ENCODE data around the gene NSD2. TPM values are rescaled to one million over a fixed set of nuclear protein-coding genes. Genes with fewer than 3 reads are reported as not detected.

Gene NSD2
- total RNA-seq, 1 experiment from 2014 or later = 69.0 TPM

- ChIA-PET CTCF (no interaction called here), POLR2A (ENCODE audit: unreplicated experiment) (no interaction called here)
Observed at GRCh38 chr4:1978741-1979476, 107.7 kb downstream of the NSD2 start.

GRCh38 chr4:1979477-1980196 lies 108.4 kb downstream of the NSD2 start:
- Histone ChIP-seq H3K27me3 (ENCODE audit: low read length) (no peaks in the 10 kb centered on the region), H3K4me3 (ENCODE audit: low read length) (no peak overlapping the region), H3K9me2 (replicated peaks; ENCODE audit: low read length) (no peaks in the 10 kb centered on the region), H3K9me3 (ENCODE audit: low read length) (no peaks in the 10 kb centered on the region), H3F3A (ENCODE audit: low read length, unreplicated experiment) (no peaks in the 10 kb centered on the region), H3K79me2 (ENCODE audit: low read length) (no peaks in the 10 kb centered on the region), H3K9ac (ENCODE audit: low read length) (no peak overlapping the region), H3K4me1 (ENCODE audit: insufficient read depth, low read length) (no peaks in the 10 kb centered on the region), H2AFZ (ENCODE audit: low read length) (no peak overlapping the region), H3K36me3 (ENCODE audit: low read depth, low read length) (peaks cover 22% of the 10 kb centered on the region), H4K20me1 (ENCODE audit: low read length) (no peaks in the 10 kb centered on the region), H3K27ac (ENCODE audit: low read length) (no peak overlapping the region), H3K4me2 (ENCODE audit: low read length) (no peak overlapping the region)
- ChIA-PET CTCF (interaction anchor here (0.6 kb wide), 1 partner anchor 957 kb away, joined by 3 read pairs; no protein-coding TSS in a partner anchor), POLR2A (ENCODE audit: unreplicated experiment) (no interaction called here)
- no peak for ATAC-seq
- no peak for TF ChIP-seq EZH2phosphoT487 (IDR thresholded peaks at IDR 0.05; ENCODE audit: borderline replicate concordance, low read length)
- TF ChIP-seq EZH2 (IDR thresholded peaks at IDR 0.05; ENCODE audit: low read length, unreplicated experiment) = no peak
- TF ChIP-seq CTCF (conservative IDR thresholded peaks at IDR 0.05; ENCODE audit: low read depth, low read length) = no peak
- intact Hi-C loops (cut with micrococcal nuclease) = no loop called here
- DNase-seq = no peak
- no TSS peak for BruUV-seq (replicated peaks)

More at GRCh38 chr4:1978741-1979476, 107.7 kb downstream of the NSD2 start:
- Histone ChIP-seq H3K27me3 (ENCODE audit: low read length) (no peaks in the 10 kb centered on the region), H3K36me3 (ENCODE audit: low read depth, low read length) (peaks cover 22% of the 10 kb centered on the region), H4K20me1 (ENCODE audit: low read length) (no peaks in the 10 kb centered on the region), H3K9me3 (ENCODE audit: low read length) (no peaks in the 10 kb centered on the region), H3K4me2 (ENCODE audit: low read length) (no peak overlapping the region), H2AFZ (ENCODE audit: low read length) (no peak overlapping the region), H3K9ac (ENCODE audit: low read length) (no peak overlapping the region), H3K79me2 (ENCODE audit: low read length) (no peaks in the 10 kb centered on the region), H3F3A (ENCODE audit: low read length, unreplicated experiment) (no peaks in the 10 kb centered on the region), H3K9me2 (replicated peaks; ENCODE audit: low read length) (no peaks in the 10 kb centered on the region), H3K4me1 (ENCODE audit: insufficient read depth, low read length) (no peaks in the 10 kb centered on the region), H3K27ac (ENCODE audit: low read length) (no peak overlapping the region), H3K4me3 (ENCODE audit: low read length) (no peak overlapping the region)
- no peak for TF ChIP-seq EZH2phosphoT487 (IDR thresholded peaks at IDR 0.05; ENCODE audit: borderline replicate concordance, low read length)
- no peak for TF ChIP-seq EZH2 (IDR thresholded peaks at IDR 0.05; ENCODE audit: low read length, unreplicated experiment)
- TF ChIP-seq CTCF (conservative IDR thresholded peaks at IDR 0.05; ENCODE audit: low read depth, low read length) = no peak
- intact Hi-C loops (cut with micrococcal nuclease) = no loop called here
- no peak for ATAC-seq
- DNase-seq = no peak
- TSS peak; percentile 15 for BruUV-seq (replicated peaks)

GRCh38 chr4:1980561-1981041 lies 109.4 kb downstream of the NSD2 start:
- H2AFZ ChIP-seq (ENCODE audit: low read length) = no peak overlapping the region
- DNase-seq = no peak
- H3K4me1 ChIP-seq (ENCODE audit: insufficient read depth, low read length) = no peaks in the 10 kb centered on the region
- TF ChIP-seq EZH2 (IDR thresholded peaks at IDR 0.05; ENCODE audit: low read length, unreplicated experiment) (no peak), CTCF (conservative IDR thresholded peaks at IDR 0.05; ENCODE audit: low read depth, low read length) (no peak), EZH2phosphoT487 (IDR thresholded peaks at IDR 0.05; ENCODE audit: borderline replicate concordance, low read length) (no peak)
- no peaks in the 10 kb centered on the region for H3K9me2 ChIP-seq (replicated peaks; ENCODE audit: low read length)
- H3K79me2 ChIP-seq (ENCODE audit: low read length) = no peaks in the 10 kb centered on the region
- ChIA-PET CTCF (no interaction called here), POLR2A (ENCODE audit: unreplicated experiment) (no interaction called here)
- H3K27ac ChIP-seq (ENCODE audit: low read length) = no peak overlapping the region
- no peak overlapping the region for H3K4me2 ChIP-seq (ENCODE audit: low read length)
- peaks cover 21% of the 10 kb centered on the region for H3K36me3 ChIP-seq (ENCODE audit: low read depth, low read length)
- H3K9me3 ChIP-seq (ENCODE audit: low read length) = no peaks in the 10 kb centered on the region
- no peaks in the 10 kb centered on the region for H3F3A ChIP-seq (ENCODE audit: low read length, unreplicated experiment)
- no peaks in the 10 kb centered on the region for H4K20me1 ChIP-seq (ENCODE audit: low read length)
- intact Hi-C loops (cut with micrococcal nuclease) = no loop called here
- H3K4me3 ChIP-seq (ENCODE audit: low read length) = no peak overlapping the region
- H3K27me3 ChIP-seq (ENCODE audit: low read length) = no peaks in the 10 kb centered on the region
- H3K9ac ChIP-seq (ENCODE audit: low read length) = no peak overlapping the region
- ATAC-seq = no peak
- BruUV-seq (replicated peaks) = no TSS peak
